IPS-NIHi7 (cell line): ENCODE measurements around the gene SYTL5.

Experiments used
- DNase-seq: peaks from one replicate; pipeline ENCODE4 v3.0.0; 2012; ENCODE audit warnings: mixed read lengths; ENCODE audit errors: extremely low spot score

The SYTL5 gene

GRCh38 chrX:38138900-38139299 is 132.5 kb downstream of the SYTL5 start:
- DNase-seq = no peak

- no peak for DNase-seq
Observed at GRCh38 chrX:38142610-38143009, 136.3 kb downstream of the SYTL5 start.

GRCh38 chrX:38149016-38149415 is 142.7 kb downstream of the SYTL5 start:
- DNase-seq = no peak

GRCh38 chrX:38150993-38151392 is 144.6 kb downstream of the SYTL5 start:
- no peak for DNase-seq

- no peak for DNase-seq
Observed at GRCh38 chrX:38151441-38151840, 145.1 kb downstream of the SYTL5 start.

GRCh38 chrX:38154340-38154739 is 148.0 kb downstream of the SYTL5 start:
- DNase-seq = no peak

- DNase-seq = no peak
Observed at GRCh38 chrX:38154818-38155217, 148.5 kb downstream of the SYTL5 start.

- DNase-seq = no peak
Observed at GRCh38 chrX:38156838-38157237, 150.5 kb downstream of the SYTL5 start.

- no peak for DNase-seq
Observed at GRCh38 chrX:38163193-38163592, 156.8 kb downstream of the SYTL5 start.

GRCh38 chrX:38165023-38165422 is 158.7 kb downstream of the SYTL5 start:
- no peak for DNase-seq

- no peak for DNase-seq
Observed at GRCh38 chrX:38166478-38167083, 160.2 kb downstream of the SYTL5 start.

- no peak for DNase-seq
Observed at GRCh38 chrX:38170556-38170955, 164.2 kb downstream of the SYTL5 start.

GRCh38 chrX:38172596-38172995 is 166.2 kb downstream of the SYTL5 start:
- no peak for DNase-seq

GRCh38 chrX:38175139-38175538 is 168.8 kb downstream of the SYTL5 start:
- peak; percentile 79 for DNase-seq

GRCh38 chrX:38178396-38178795 is 172.0 kb downstream of the SYTL5 start:
- no peak for DNase-seq
